H54 (cell line): ENCODE measurements around the gene LCN10.
"Not testable (repeated sequence)": the region's sequence is repeated elsewhere in the genome, so short reads cannot be mapped to it uniquely, and the experiment has no call there.

Experiments
- DNase-seq: peaks from one replicate; pipeline ENCODE4 v3.0.0; 2011; ENCODE audit warnings: low spot score, mixed read lengths; ENCODE audit not compliant: insufficient read length
- FAIRE-seq: peaks from 3 replicates; lab custom pipeline; 2011; peaks lifted over from hg19 to GRCh38; lab: Jason Lieb, UNC
- POLR2A ChIP-seq: IDR thresholded peaks from 2 replicates; pipeline ENCODE4 v1.6.1; 2011; ENCODE audit warnings: low read depth, mild to moderate bottlenecking, low read length

Gene LCN10

DNA sequence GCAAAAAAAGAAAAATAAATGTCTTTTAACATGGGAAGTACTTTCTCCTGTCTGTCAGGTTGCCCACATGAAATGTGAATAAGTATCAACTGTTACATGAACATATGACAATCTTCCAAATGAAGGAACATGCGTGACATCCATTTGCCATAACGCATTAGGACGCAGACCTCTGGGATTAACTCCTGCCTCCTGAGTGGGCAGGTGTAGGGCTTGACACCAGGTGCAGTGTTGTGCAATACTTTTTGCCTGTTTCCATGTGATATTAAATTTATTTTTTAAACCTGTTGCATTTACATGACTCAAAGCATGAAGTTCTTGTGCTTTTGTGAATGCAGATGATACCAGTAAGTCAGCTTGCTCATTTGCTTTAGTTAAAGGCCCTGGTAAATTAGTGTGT, 39.7 kb upstream of the LCN10 start:
- TF ChIP-seq POLR2A = no peak
- no peak for FAIRE-seq
- no peak for DNase-seq

DNA sequence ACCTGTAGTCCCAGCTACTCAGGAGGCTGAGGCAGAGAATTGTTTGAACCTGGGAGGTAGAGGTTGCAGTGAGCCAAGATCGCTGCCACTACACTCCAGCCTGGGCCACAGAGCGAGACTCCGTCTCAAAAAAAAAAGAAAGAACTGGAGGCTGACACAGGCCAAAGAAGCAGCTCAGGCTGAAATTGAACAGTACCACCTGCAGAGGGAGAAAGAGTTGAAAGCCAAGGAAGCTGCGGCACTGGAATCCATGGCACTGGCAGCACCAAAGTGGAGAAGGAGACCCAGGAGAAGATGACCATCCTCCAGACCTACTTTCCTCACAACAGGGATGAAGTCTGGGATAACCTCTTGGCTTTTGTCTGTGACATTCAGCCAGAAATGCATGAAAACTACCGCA, 37.1 kb upstream of the LCN10 start:
- FAIRE-seq (no peak), DNase-seq (no peak)
- no peak for TF ChIP-seq POLR2A

DNA sequence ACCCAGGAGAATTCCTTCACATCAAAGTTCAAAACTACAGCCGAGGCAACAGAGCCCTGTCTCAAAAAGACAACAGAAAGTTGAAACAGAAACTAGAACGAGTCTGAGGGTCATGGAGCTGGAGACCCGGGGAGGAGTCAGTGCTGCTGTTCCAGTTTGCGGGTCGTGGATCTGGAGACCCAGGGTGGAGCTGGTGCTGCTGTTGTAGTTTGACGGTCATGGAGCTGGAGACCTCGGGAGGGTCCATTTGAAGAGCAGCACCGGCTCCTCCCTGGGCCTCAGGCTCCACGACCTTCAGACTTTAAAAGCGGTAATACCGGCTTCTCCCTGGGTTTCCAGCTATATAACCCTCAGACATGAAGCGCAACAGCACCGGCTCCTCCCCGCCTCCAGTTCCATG, 34.6 kb upstream of the LCN10 start:
- DNase-seq (no peak), FAIRE-seq (no peak)
- TF ChIP-seq POLR2A = no peak

DNA sequence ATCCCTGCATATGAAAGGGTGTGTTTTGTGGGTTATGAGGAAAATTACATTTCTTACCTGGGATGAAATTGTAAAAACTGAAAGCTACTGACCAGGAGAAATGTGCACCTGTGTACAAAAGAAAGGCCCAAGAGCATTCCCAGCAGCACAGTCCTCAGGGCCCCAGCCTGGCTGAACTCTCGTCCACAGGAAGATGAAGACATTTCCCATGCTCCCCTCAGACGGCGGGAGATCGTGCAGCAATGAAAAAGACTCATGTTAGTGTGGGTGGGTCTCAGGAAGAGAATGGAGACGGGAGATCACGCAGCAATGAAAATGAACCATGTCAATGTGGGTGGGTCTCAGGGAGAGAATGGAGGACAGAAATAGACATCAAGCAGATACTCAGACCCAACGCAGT, 34.2 kb upstream of the LCN10 start:
- no peak for TF ChIP-seq POLR2A
- DNase-seq = no peak
- no peak for FAIRE-seq

DNA sequence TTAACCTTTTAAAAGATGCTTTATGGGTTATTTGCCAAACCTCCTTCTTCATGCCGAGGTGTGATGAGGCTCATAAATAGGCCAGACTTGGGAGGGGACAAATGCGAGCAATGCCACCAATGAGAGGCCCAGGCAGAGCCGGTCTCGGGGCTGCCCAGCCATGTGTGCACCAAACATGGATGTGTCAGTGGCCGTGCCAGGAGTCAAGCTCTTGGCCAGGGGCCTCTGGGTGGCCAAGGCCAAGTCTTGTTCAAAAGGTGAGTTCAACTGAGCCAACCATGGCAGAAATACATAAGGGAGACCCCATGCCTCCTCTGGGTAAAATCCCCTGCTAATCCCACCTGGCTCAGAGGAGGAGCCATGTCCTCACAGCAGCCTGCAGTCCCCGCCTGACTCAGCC, 32.5 kb upstream of the LCN10 start:
- FAIRE-seq (no peak), DNase-seq (no peak)
- no peak for TF ChIP-seq POLR2A

DNA sequence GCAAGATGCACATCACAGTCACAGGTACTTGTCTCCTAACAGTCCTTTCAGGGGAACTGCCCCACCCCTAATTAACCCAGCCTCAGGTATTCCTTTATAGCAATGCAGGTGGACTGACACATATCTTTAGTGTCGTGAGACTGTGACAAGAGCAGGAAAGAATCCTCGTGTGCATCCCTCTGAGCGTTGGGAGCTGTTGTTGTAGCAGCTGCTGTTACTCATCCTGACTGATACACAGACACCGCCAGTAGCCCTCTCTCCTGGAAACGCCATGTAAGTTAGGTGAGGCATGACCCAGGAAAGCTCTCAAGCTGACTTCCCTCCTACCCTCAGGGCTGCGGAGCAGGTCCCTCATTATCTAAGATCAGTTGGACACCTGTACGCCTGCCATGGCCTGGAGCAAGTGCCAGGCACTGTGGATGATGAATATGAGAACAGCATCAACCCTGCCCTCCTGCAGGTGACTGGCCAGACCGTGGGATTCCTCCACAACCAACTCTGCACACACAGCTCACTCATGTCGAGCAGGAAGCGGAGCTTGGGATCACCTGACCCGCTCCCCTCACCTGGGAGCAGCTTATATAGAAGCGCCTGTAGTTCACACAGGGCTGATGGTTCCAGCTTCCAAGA, 31.8 kb upstream of the LCN10 start:
- no peak for FAIRE-seq
- TF ChIP-seq POLR2A = no peak
- no peak for DNase-seq

DNA sequence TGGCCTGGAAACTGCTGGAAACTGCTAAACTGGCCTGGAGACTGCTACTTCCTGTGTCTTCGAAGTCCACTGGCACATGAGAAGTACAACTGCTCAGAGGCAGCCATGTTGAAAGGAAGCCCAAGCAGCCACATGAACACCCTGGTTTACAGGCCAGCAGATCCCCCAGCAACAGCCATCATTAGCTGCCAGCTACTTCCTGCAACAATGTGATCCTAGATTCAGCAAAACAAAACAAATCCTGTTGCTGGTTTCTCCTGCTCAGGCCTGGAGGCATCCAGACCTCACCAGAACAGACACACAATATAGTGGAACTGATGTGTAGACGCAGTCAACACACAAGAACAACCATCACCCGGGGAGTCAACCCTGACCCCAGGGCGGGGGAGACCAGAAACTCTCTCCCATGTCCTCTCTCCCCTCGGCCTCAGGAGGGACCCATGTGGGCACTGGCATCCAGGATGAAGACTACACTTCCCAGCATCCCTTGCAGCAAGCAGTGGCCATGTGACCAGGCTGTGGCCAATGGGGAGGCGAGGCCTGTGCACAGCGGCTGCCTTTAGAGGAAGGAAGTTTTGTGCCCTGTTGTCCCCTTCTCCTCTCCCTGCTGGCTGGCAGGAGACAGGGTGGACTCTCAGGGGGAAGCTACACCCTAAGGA, 30.8 kb upstream of the LCN10 start:
- FAIRE-seq (no peak), DNase-seq (no peak)
- no peak for TF ChIP-seq POLR2A

DNA sequence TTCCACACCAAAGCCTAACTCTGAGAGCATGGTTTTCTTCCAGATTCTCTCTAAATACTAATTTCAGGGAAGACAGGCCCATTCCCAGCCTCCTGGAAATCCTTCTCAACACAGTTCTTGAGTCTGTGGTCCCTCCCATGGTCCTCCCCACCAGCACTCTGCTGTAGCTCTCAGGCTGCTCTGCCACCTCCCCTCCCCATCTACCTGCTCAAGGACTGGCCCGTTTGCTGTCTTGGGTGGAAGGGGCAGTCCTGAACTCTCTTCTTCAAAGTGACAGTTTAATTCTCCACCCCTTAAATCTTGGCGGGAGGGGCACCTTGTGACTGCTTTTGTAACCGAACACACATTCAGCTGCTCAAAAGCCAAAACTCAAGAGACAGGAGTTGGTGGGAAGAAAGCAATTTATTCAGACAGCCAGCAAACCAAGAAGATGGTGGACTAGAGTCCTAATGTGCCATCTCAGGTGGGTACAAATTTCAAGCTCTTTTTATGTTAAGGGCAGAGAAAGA, 29.2 kb upstream of the LCN10 start:
- TF ChIP-seq POLR2A = no peak
- no peak for FAIRE-seq
- DNase-seq = no peak

DNA sequence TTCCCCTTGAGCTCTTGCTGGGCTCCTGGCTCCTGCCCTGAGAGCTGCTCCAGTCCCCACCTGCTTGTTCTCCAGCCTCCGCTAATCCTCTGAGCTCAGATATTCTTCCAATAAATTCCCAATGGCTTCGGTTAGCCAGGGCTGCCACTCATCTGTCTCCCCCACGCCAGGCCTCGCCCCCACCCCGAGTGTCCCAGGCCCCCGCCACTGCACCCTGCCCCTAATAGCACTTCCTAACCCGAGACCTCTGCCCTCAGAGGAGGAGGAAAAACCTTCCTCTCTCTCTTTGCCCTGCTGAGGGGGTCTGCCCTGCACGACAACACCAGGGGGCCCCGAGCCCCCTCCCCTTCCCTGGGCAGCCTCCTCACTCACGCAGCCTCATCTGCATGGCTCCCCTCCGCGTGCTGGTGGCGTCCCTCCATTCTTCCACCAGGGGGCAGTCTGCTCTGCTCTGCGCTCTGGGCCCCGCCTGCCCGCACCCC, 27.0 kb upstream of the LCN10 start:
- FAIRE-seq (no peak), DNase-seq (peak; percentile 89)
- TF ChIP-seq POLR2A = no peak

DNA sequence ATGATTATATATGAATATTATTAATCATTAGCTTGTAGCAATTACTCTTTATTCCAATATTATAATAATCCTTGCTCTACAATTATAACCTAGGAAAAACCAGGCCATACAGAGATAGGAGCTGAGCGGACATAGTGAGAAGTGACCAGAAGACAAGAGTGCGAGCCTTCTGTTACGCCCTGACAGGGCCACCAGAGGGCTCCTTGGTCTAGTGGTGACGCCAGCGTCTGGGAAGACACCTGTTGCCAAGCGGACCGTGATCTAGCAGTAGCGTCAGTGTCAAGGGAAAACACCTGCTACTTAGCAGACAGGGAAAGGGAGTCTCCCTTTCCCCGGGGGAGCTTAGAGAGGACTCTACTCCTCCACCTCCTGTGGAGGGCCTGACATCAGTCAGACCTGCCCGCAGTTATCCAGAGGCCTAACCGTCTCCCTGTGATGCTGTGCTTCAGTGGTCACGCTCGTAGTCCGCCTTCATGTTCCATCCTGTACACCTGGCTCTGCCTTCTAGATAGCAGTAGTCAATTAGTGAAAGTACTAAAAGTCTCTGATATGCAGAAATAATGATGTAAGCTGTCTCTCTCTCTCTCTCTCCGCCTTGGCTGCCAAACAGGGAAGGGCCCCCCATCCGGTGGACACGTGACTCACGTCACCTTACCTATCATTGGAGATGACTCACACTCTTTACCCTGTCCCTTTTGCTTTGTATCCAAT, 23.8 kb upstream of the LCN10 start:
- not testable (repeated sequence) for FAIRE-seq, DNase-seq

DNA sequence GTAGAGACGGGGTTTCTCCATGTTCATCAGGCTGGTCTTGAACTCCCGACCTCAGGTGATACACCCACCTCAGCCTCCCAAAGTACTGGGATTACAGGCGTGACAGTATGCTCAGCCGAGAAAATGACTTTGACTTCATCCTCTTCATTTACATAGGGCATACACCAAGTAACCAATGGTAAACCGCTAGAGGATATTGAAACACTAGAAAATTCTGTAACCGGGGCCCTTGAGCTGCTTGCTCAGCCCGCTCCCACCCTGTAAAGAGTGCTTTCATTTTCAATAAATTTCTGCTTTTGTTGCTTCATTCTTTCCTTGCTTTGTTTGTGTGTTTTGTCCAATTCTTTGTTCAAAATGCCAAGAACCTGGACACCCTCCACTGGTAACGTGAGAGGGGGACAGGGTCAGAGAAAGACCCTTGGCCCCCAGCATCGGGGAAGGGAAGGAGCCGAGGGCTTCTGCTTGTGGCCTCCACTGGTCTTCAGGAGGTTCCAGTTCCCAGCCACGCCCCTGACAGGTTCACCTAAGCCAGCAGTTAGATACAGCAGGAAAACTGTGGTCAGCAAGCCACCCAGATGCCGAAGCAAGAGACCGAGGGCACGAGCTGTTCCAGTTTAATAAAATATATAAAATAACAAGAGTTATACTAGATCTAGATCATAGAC, 23.1 kb upstream of the LCN10 start:
- DNase-seq, FAIRE-seq: not testable (repeated sequence)

DNA sequence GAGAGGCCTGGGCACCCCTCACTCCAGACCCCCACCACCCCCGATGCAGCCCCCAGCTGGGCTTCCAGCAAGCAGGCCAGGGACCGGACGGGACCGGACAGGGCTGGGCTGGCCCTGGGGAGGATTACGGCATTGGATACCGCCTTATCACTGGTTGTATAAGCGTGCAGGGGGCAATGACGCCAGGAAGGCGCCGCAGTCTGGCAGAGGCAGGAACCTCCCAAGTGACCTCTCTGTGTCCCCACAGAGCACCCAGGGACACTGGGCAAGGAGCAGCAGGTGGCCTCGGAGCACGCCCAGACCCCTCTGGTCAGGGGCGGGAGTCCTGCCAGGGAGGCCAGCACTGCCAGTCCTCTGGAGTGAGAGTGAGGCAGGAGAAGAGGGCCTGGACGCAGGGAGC, 22.3 kb upstream of the LCN10 start:
- FAIRE-seq = no peak
- DNase-seq = no peak
- no peak for TF ChIP-seq POLR2A

DNA sequence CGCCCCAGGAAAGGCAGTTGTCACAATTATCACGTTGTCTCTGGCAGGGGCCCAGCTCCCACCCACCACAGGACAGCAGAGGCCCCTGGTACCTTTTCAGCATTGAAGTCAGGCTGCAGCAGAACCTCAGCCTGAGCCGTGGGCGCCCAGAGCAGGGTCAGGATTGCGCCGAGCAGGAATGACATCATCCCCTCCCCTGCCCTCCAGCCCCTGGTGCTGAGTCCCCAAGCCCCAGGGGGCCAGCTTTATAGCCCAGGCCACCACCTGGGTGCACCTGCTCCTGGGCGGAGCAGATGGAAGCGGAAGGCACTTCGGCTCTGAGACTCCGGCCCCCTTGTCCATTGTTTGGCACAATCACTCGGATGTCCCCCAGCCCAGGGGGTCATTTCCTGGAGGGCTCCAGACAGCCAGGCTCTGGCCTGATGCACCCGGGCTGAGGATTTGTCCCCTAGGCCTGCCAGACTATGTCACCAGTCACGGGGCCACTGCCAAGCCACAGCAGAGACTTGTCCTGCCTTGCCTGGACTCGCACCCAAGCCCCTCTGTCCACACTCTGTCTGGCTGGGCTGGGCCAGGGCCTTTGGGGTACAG, 21.7 kb upstream of the LCN10 start, which contains the start of gene LCN15:
TSS of gene LCN15 (minus strand) at position 218 of the 591 bp plus-strand sequence. CDS start at position 188, 30 bp downstream.
- no peak for DNase-seq
- no peak for FAIRE-seq
- no peak for TF ChIP-seq POLR2A
